Measurements from ENCODE around the gene CCNY.

CCNY gene

GRCh38 chr10:35488228-35488627, 151.9 kb downstream of the CCNY start:
- no peak for TF ChIP-seq CTCF (IDR thresholded peaks at IDR 0.05)

- no peak for TF ChIP-seq CTCF (IDR thresholded peaks at IDR 0.05)
These were observed 156.3 kb downstream of the CCNY start for GRCh38 chr10:35492386-35493195.

GRCh38 chr10:35493196-35494118, 157.1 kb downstream of the CCNY start:
- no peak for TF ChIP-seq CTCF (IDR thresholded peaks at IDR 0.05)

GRCh38 chr10:35495521-35496119, 159.3 kb downstream of the CCNY start:
- TF ChIP-seq CTCF (IDR thresholded peaks at IDR 0.05): no peak

- TF ChIP-seq CTCF (IDR thresholded peaks at IDR 0.05): no peak
These were observed 161.6 kb downstream of the CCNY start for GRCh38 chr10:35497909-35498308.

GRCh38 chr10:35498693-35499092, 162.4 kb downstream of the CCNY start:
- TF ChIP-seq CTCF (IDR thresholded peaks at IDR 0.05): no peak

- no peak; the same call in 1 of the 2 replicates for TF ChIP-seq CTCF (IDR thresholded peaks at IDR 0.05)
These were observed 165.6 kb downstream of the CCNY start for GRCh38 chr10:35501923-35502322.

Data from LNCAP (cell line).